ENCODE measurements around the gene PCDH19. TPM values are rescaled to one million over a fixed set of nuclear protein-coding genes. Genes with fewer than 3 reads are reported as not detected.

The PCDH19 gene
- polyA plus RNA-seq, 1 donor (not counting 4 experiments of a cell fraction or from before 2014, with no cell fraction given): not detected

- no peak for DNase-seq (ENCODE audit: low read depth, low spot score)
- Histone ChIP-seq H3K79me2 (ENCODE audit: control insufficient read depth, insufficient read depth, low read length) (no peaks in the 10 kb centered on the region), H3K9me1 (ENCODE audit: control insufficient read depth, extremely low read depth, insufficient read depth, low read length) (no peaks in the 10 kb centered on the region), H3K4me3 (ENCODE audit: control insufficient read depth in 2 of 3, extremely low read depth in 1 of 3, insufficient read depth in 2 of 3, low read depth in 1 of 3, low read length in 3 of 3) (no peak overlapping the region), H3K4me2 (ENCODE audit: control insufficient read depth, extremely low read depth, insufficient read depth, low read depth, low read length) (no peak overlapping the region), H4K20me1 (ENCODE audit: control insufficient read depth, extremely low read depth, insufficient read depth, low read length) (no peaks in the 10 kb centered on the region), H3K27me3 (ENCODE audit: control insufficient read depth, extremely low read depth, insufficient read depth, low read length) (no peaks in the 10 kb centered on the region), H3K36me3 (ENCODE audit: control insufficient read depth in 2 of 2, extremely low read depth in 1 of 2, insufficient read depth in 2 of 2, low read length in 2 of 2) (no peaks in the 10 kb centered on the region), H2AFZ (ENCODE audit: control insufficient read depth, low read length) (no peak overlapping the region), H3K9me3 (ENCODE audit: control insufficient read depth, low read depth, low read length) (no peaks in the 10 kb centered on the region), H3K4me1 (ENCODE audit: control insufficient read depth, extremely low read depth, insufficient read depth, low read length) (no peaks in the 10 kb centered on the region), H3K9ac (ENCODE audit: control insufficient read depth, extremely low read depth, insufficient read depth, low read length) (no peak overlapping the region), H3K27ac (ENCODE audit: control insufficient read depth, insufficient read depth, low read length) (no peak overlapping the region)
- dilution Hi-C loops (cut with MboI; ENCODE audit: extremely low pct_ligation_motif_present, low sequenced_read_pairs): no loop called here
- FAIRE-seq: no peak
- TF ChIP-seq, protein P1, sequence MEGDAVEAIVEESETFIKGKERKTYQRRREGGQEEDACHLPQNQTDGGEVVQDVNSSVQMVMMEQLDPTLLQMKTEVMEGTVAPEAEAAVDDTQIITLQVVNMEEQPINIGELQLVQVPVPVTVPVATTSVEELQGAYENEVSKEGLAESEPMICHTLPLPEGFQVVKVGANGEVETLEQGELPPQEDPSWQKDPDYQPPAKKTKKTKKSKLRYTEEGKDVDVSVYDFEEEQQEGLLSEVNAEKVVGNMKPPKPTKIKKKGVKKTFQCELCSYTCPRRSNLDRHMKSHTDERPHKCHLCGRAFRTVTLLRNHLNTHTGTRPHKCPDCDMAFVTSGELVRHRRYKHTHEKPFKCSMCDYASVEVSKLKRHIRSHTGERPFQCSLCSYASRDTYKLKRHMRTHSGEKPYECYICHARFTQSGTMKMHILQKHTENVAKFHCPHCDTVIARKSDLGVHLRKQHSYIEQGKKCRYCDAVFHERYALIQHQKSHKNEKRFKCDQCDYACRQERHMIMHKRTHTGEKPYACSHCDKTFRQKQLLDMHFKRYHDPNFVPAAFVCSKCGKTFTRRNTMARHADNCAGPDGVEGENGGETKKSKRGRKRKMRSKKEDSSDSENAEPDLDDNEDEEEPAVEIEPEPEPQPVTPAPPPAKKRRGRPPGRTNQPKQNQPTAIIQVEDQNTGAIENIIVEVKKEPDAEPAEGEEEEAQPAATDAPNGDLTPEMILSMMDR (optimal IDR thresholded peaks at IDR 0.05 in 1 of 3, IDR thresholded peaks at IDR 0.05 in 1 of 3, conservative IDR thresholded peaks at IDR 0.05 in 1 of 3; ENCODE audit: extremely low read depth in 1 of 3, insufficient read depth in 2 of 3, low read length in 3 of 3): no peak
- no peak for TF ChIP-seq EZH2 (IDR thresholded peaks at IDR 0.05; ENCODE audit: low read length)
Observed at GRCh38 chrX:100350704-100351489, 59.2 kb downstream of the PCDH19 start.

- no peaks in the 10 kb centered on the region for H3K36me3 ChIP-seq (ENCODE audit: control insufficient read depth in 2 of 2, extremely low read depth in 1 of 2, insufficient read depth in 2 of 2, low read length in 2 of 2)
- FAIRE-seq: no peak
- H3K27me3 ChIP-seq (ENCODE audit: control insufficient read depth, extremely low read depth, insufficient read depth, low read length): no peaks in the 10 kb centered on the region
- H3K9ac ChIP-seq (ENCODE audit: control insufficient read depth, extremely low read depth, insufficient read depth, low read length): no peak overlapping the region
- dilution Hi-C loops (cut with MboI; ENCODE audit: extremely low pct_ligation_motif_present, low sequenced_read_pairs): no loop called here
- no peaks in the 10 kb centered on the region for H3K9me3 ChIP-seq (ENCODE audit: control insufficient read depth, low read depth, low read length)
- H3K9me1 ChIP-seq (ENCODE audit: control insufficient read depth, extremely low read depth, insufficient read depth, low read length): no peaks in the 10 kb centered on the region
- no peaks in the 10 kb centered on the region for H3K4me1 ChIP-seq (ENCODE audit: control insufficient read depth, extremely low read depth, insufficient read depth, low read length)
- H3K4me3 ChIP-seq (ENCODE audit: control insufficient read depth in 2 of 3, extremely low read depth in 1 of 3, insufficient read depth in 2 of 3, low read depth in 1 of 3, low read length in 3 of 3): no peak overlapping the region
- TF ChIP-seq, protein P1 (optimal IDR thresholded peaks at IDR 0.05 in 1 of 3, IDR thresholded peaks at IDR 0.05 in 1 of 3, conservative IDR thresholded peaks at IDR 0.05 in 1 of 3; ENCODE audit: extremely low read depth in 1 of 3, insufficient read depth in 2 of 3, low read length in 3 of 3): no peak
- no peak for TF ChIP-seq EZH2 (IDR thresholded peaks at IDR 0.05; ENCODE audit: low read length)
- no peak overlapping the region for H2AFZ ChIP-seq (ENCODE audit: control insufficient read depth, low read length)
- no peak overlapping the region for H3K4me2 ChIP-seq (ENCODE audit: control insufficient read depth, extremely low read depth, insufficient read depth, low read depth, low read length)
- H4K20me1 ChIP-seq (ENCODE audit: control insufficient read depth, extremely low read depth, insufficient read depth, low read length): no peaks in the 10 kb centered on the region
- DNase-seq (ENCODE audit: low read depth, low spot score): no peak
- H3K27ac ChIP-seq (ENCODE audit: control insufficient read depth, insufficient read depth, low read length): no peak overlapping the region
- no peaks in the 10 kb centered on the region for H3K79me2 ChIP-seq (ENCODE audit: control insufficient read depth, insufficient read depth, low read length)
Observed at GRCh38 chrX:100349391-100349790, 60.7 kb downstream of the PCDH19 start.
